ENCODE data around the gene TRIM39.

The TRIM39 gene

DNA sequence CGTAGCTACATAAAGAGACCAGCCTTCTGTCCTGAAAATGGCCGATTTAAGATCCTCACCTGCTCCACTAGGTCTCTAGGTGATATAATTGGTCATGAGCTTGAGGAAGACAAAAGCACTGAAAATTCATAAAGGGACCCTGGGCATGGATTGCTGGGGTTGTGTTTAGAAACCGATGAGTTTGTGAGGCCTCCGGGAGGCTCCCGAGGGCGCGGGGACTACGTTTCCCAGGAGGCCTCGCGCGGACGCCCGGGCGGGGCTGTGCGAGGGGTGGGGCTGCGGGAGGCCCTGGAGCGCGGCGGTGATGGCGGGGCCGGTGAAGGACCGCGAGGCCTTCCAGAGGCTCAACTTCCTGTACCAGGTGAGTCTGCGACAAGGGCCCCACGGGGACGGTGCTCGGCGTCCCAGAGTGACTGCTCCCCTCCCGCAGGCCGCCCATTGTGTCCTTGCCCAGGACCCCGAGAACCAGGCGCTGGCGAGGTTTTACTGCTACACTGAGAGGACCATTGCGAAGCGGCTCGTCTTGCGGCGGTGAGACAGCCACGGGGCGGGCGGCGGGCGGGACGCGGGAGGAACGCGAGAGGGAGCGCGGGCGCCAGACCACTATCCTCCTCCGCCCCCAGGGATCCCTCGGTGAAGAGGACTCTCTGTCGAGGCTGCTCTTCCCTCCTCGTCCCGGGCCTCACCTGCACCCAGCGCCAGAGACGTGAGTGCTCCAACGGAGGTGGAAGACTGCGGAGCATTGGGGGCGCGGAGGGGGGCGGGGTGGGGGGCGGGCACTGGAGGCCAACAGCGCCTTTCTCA, 18.3 kb downstream of the TRIM39 start, which contains the start of gene RPP21:
Gene RPP21 (plus strand): TSS at position 289 of the 804 bp plus-strand sequence. CDS start 16 bp downstream, at position 305.
- no peaks in the 10 kb centered on the region for H3K9me3 ChIP-seq (ENCODE audit: insufficient read depth, low read depth, low read length)
- no peak within 1 kb of the TSS for H2AK5ac ChIP-seq (ENCODE audit: low read length)
- peak; percentile 75 to 77 for DNase-seq
- H2BK12ac ChIP-seq (ENCODE audit: low read length), result no peak within 1 kb of the TSS
- H3K4me2 ChIP-seq (ENCODE audit: low read length), result peak within 1 kb of the TSS; percentile 59
- peak within 1 kb of the TSS; percentile 93 for H2BK120ac ChIP-seq (ENCODE audit: insufficient read depth, low read length, poor library complexity)
- peak within 1 kb of the TSS; percentile 93 for H4K8ac ChIP-seq (ENCODE audit: low read depth, low read length)
- H3K27ac ChIP-seq (ENCODE audit: low read depth, low read length), result peak within 1 kb of the TSS; percentile 72
- peaks cover 14 to 20% of the 10 kb centered on the region in 2 experiments for H3K36me3 ChIP-seq (ENCODE audit: control insufficient read depth in 1 of 2, insufficient read depth in 2 of 2, low read length in 2 of 2)
- peaks cover 4% of the 10 kb centered on the region for H3K79me1 ChIP-seq (ENCODE audit: low read length)
- peaks cover 0 to 4% of the 10 kb centered on the region in 2 experiments for H3K4me1 ChIP-seq (ENCODE audit: control insufficient read depth in 1 of 2, insufficient read depth in 2 of 2, low read length in 2 of 2)
- peak within 1 kb of the TSS; percentile 87 for H2BK5ac ChIP-seq (ENCODE audit: low read depth, low read length, poor library complexity)
- H3K4me3 ChIP-seq (ENCODE audit: low read depth, low read length), result peak within 1 kb of the TSS; percentile 95
- H3K14ac ChIP-seq (ENCODE audit: low read length), result peak within 1 kb of the TSS; percentile 88
- no peaks in the 10 kb centered on the region for H3K27me3 ChIP-seq (ENCODE audit: insufficient read depth, low read length)
- H3K4ac ChIP-seq (ENCODE audit: low read depth, low read length), result peak within 1 kb of the TSS; percentile 65
- peak within 1 kb of the TSS; percentile 96 for H2AFZ ChIP-seq (ENCODE audit: insufficient read depth, low read length, poor library complexity)
- peak within 1 kb of the TSS; percentile 93 for H3K18ac ChIP-seq (ENCODE audit: low read length)
- H3K23ac ChIP-seq (ENCODE audit: low read length), result no peak within 1 kb of the TSS
- peak within 1 kb of the TSS; percentile 82 for H4K91ac ChIP-seq (ENCODE audit: low read depth, low read length)
- no CpG with 5 or more reads among the region's 64 CpGs for WGBS (ENCODE audit: extremely low coverage, insufficient coverage, insufficient read length)
- H4K12ac ChIP-seq (ENCODE audit: low read depth, low read length), result peak within 1 kb of the TSS; percentile 97
- H3K9ac ChIP-seq (ENCODE audit: low read length), result peak within 1 kb of the TSS; percentile 97
- H3K79me2 ChIP-seq (ENCODE audit: control insufficient read depth, insufficient read depth, low read length, poor library complexity), result peaks cover 4% of the 10 kb centered on the region

- DNase-seq, result no peak
- H3K4me3 ChIP-seq (ENCODE audit: low read depth, low read length), result no peak overlapping the region
- H3K14ac ChIP-seq (ENCODE audit: low read length), result no peak overlapping the region
- no peak overlapping the region for H3K23ac ChIP-seq (ENCODE audit: low read length)
- no peak overlapping the region for H3K4ac ChIP-seq (ENCODE audit: low read depth, low read length)
- H4K91ac ChIP-seq (ENCODE audit: low read depth, low read length), result no peak overlapping the region
- no peak overlapping the region for H3K27ac ChIP-seq (ENCODE audit: low read depth, low read length)
- H4K12ac ChIP-seq (ENCODE audit: low read depth, low read length), result no peak overlapping the region
- no peak overlapping the region for H2AK5ac ChIP-seq (ENCODE audit: low read length)
- H3K79me2 ChIP-seq (ENCODE audit: control insufficient read depth, insufficient read depth, low read length, poor library complexity), result peaks cover 4% of the 10 kb centered on the region
- peaks cover 4% of the 10 kb centered on the region for H3K79me1 ChIP-seq (ENCODE audit: low read length)
- no peak overlapping the region for H2AFZ ChIP-seq (ENCODE audit: insufficient read depth, low read length, poor library complexity)
- no peak overlapping the region for H2BK120ac ChIP-seq (ENCODE audit: insufficient read depth, low read length, poor library complexity)
- H2BK12ac ChIP-seq (ENCODE audit: low read length), result no peak overlapping the region
- no peaks in the 10 kb centered on the region for H3K9me3 ChIP-seq (ENCODE audit: insufficient read depth, low read depth, low read length)
- WGBS (ENCODE audit: extremely low coverage, insufficient coverage, insufficient read length), result no CpG with 5 or more reads among the region's 4 CpGs
- H3K18ac ChIP-seq (ENCODE audit: low read length), result no peak overlapping the region
- no peaks in the 10 kb centered on the region for H3K27me3 ChIP-seq (ENCODE audit: insufficient read depth, low read length)
- no peak overlapping the region for H2BK5ac ChIP-seq (ENCODE audit: low read depth, low read length, poor library complexity)
- peaks cover 0 to 4% of the 10 kb centered on the region in 2 experiments for H3K4me1 ChIP-seq (ENCODE audit: control insufficient read depth in 1 of 2, insufficient read depth in 2 of 2, low read length in 2 of 2)
- H3K36me3 ChIP-seq (ENCODE audit: control insufficient read depth in 1 of 2, insufficient read depth in 2 of 2, low read length in 2 of 2), result peaks cover 14 to 20% of the 10 kb centered on the region in 2 experiments
- no peak overlapping the region for H4K8ac ChIP-seq (ENCODE audit: low read depth, low read length)
- peak overlapping the region; percentile 59 for H3K4me2 ChIP-seq (ENCODE audit: low read length)
- no peak overlapping the region for H3K9ac ChIP-seq (ENCODE audit: low read length)
Measured at GRCh38 chr6:30345852-30346251, 19.1 kb downstream of the TRIM39 start.

DNA sequence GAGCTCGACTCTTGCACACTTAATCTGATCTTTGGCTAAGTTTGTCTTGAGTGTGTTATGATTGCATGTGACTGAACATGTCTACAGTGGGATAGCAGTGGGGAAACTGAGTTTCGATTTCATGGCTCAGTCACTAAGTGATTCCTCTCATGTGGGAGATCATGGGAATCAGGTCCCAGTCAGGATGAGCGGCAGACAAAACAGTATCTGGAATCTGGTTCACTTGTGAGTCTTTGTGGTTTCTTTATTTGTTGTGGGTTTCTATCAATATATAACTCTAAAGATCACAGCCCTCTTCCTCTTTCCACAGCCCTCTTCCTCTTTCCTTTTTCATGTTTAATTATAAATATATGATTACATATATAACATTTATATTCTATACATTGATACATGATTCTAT, 22.2 kb downstream of the TRIM39 start:
- no peak overlapping the region for H2BK5ac ChIP-seq (ENCODE audit: low read depth, low read length, poor library complexity)
- no peak overlapping the region for H3K4me3 ChIP-seq (ENCODE audit: low read depth, low read length)
- peaks cover 4% of the 10 kb centered on the region for H3K79me2 ChIP-seq (ENCODE audit: control insufficient read depth, insufficient read depth, low read length, poor library complexity)
- H3K18ac ChIP-seq (ENCODE audit: low read length), result no peak overlapping the region
- peaks cover 5 to 8% of the 10 kb centered on the region in 2 experiments for H3K36me3 ChIP-seq (ENCODE audit: control insufficient read depth in 1 of 2, insufficient read depth in 2 of 2, low read length in 2 of 2)
- WGBS (ENCODE audit: extremely low coverage, insufficient coverage, insufficient read length), result no CpG with 5 or more reads among the region's 3 CpGs
- no peak overlapping the region for H3K23ac ChIP-seq (ENCODE audit: low read length)
- H4K8ac ChIP-seq (ENCODE audit: low read depth, low read length), result no peak overlapping the region
- no peak overlapping the region for H3K4me2 ChIP-seq (ENCODE audit: low read length)
- H4K12ac ChIP-seq (ENCODE audit: low read depth, low read length), result no peak overlapping the region
- H3K79me1 ChIP-seq (ENCODE audit: low read length), result peaks cover 4% of the 10 kb centered on the region
- H3K9ac ChIP-seq (ENCODE audit: low read length), result no peak overlapping the region
- H3K14ac ChIP-seq (ENCODE audit: low read length), result no peak overlapping the region
- no peak overlapping the region for H3K27ac ChIP-seq (ENCODE audit: low read depth, low read length)
- no peak overlapping the region for H2AK5ac ChIP-seq (ENCODE audit: low read length)
- H3K4me1 ChIP-seq (ENCODE audit: control insufficient read depth in 1 of 2, insufficient read depth in 2 of 2, low read length in 2 of 2), result peaks cover 0 to 4% of the 10 kb centered on the region in 2 experiments
- no peak overlapping the region for H4K91ac ChIP-seq (ENCODE audit: low read depth, low read length)
- H2BK120ac ChIP-seq (ENCODE audit: insufficient read depth, low read length, poor library complexity), result no peak overlapping the region
- H3K9me3 ChIP-seq (ENCODE audit: insufficient read depth, low read depth, low read length), result no peaks in the 10 kb centered on the region
- H3K4ac ChIP-seq (ENCODE audit: low read depth, low read length), result no peak overlapping the region
- no peaks in the 10 kb centered on the region for H3K27me3 ChIP-seq (ENCODE audit: insufficient read depth, low read length)
- H2BK12ac ChIP-seq (ENCODE audit: low read length), result no peak overlapping the region
- no peak for DNase-seq
- H2AFZ ChIP-seq (ENCODE audit: insufficient read depth, low read length, poor library complexity), result no peak overlapping the region

GRCh38 chr6:30349421-30350177, 22.9 kb downstream of the TRIM39 start:
- H3K36me3 ChIP-seq (ENCODE audit: control insufficient read depth in 1 of 2, insufficient read depth in 2 of 2, low read length in 2 of 2), result peaks cover 5 to 8% of the 10 kb centered on the region in 2 experiments
- no peak overlapping the region for H2BK5ac ChIP-seq (ENCODE audit: low read depth, low read length, poor library complexity)
- H3K79me2 ChIP-seq (ENCODE audit: control insufficient read depth, insufficient read depth, low read length, poor library complexity), result peaks cover 4% of the 10 kb centered on the region
- no peak overlapping the region for H3K14ac ChIP-seq (ENCODE audit: low read length)
- no peak overlapping the region for H3K23ac ChIP-seq (ENCODE audit: low read length)
- H3K9me3 ChIP-seq (ENCODE audit: insufficient read depth, low read depth, low read length), result no peaks in the 10 kb centered on the region
- no peak overlapping the region for H3K27ac ChIP-seq (ENCODE audit: low read depth, low read length)
- H2BK12ac ChIP-seq (ENCODE audit: low read length), result no peak overlapping the region
- no peak for DNase-seq
- no peak overlapping the region for H3K4me3 ChIP-seq (ENCODE audit: low read depth, low read length)
- H3K4ac ChIP-seq (ENCODE audit: low read depth, low read length), result no peak overlapping the region
- no peak overlapping the region for H4K8ac ChIP-seq (ENCODE audit: low read depth, low read length)
- H3K4me1 ChIP-seq (ENCODE audit: control insufficient read depth in 1 of 2, insufficient read depth in 2 of 2, low read length in 2 of 2), result peaks cover 0 to 4% of the 10 kb centered on the region in 2 experiments
- H2BK120ac ChIP-seq (ENCODE audit: insufficient read depth, low read length, poor library complexity), result no peak overlapping the region
- WGBS (ENCODE audit: extremely low coverage, insufficient coverage, insufficient read length), result no CpG with 5 or more reads among the region's 3 CpGs
- no peak overlapping the region for H3K9ac ChIP-seq (ENCODE audit: low read length)
- H3K79me1 ChIP-seq (ENCODE audit: low read length), result peaks cover 4% of the 10 kb centered on the region
- H3K18ac ChIP-seq (ENCODE audit: low read length), result no peak overlapping the region
- no peak overlapping the region for H3K4me2 ChIP-seq (ENCODE audit: low read length)
- no peak overlapping the region for H4K12ac ChIP-seq (ENCODE audit: low read depth, low read length)
- H2AFZ ChIP-seq (ENCODE audit: insufficient read depth, low read length, poor library complexity), result no peak overlapping the region
- no peak overlapping the region for H2AK5ac ChIP-seq (ENCODE audit: low read length)
- H3K27me3 ChIP-seq (ENCODE audit: insufficient read depth, low read length), result no peaks in the 10 kb centered on the region
- no peak overlapping the region for H4K91ac ChIP-seq (ENCODE audit: low read depth, low read length)
